Measurements from ENCODE around the gene SNX4.
"Not testable (repeated sequence)": the region's sequence is repeated elsewhere in the genome, so short reads cannot be mapped to it uniquely, and the experiment has no call there.

The SNX4 gene

DNA sequence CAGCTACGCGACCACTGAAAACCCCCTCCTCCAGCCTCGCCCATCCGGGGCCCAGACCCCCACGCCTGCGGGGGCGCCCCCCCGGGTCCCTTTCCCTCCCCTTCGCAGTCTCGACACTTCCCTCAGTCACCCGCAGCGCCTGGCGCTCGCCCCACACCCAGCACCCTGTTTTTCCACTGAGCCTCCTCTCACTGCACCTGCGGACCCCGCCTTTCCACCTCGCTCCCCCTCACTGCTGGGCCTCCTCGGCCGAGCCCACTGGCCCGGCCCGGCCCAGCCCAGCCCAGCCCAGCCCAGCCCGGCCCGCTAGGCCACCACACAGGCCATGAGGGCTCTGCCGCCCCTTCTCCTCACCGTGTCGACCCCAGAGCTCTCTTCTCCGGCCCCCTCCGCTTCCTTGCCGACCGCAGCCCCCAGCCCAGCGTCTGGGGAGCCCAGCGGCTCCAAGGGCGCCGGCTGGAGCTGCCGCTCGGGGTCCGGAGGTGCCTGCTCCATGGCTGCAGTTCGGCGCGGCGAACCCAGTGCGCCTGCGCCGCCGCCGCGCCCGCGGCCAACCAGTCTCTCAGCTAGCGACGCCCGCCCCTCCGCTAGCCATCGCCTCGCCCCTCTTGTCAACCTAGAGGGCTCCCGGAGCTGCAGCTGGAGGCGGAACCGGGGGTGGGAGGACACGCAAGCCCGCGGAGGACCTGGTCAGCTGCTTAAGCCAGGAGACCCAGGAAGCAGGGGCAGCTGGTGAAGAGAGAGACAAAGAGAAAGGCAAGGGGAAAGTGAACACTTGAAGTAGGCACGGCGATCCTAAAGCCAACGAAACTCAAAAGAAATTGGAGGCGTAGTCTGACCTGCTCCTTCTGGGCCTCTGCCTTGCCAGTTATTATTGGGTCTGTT is at the start of gene SNX4:
Gene SNX4, minus strand, starts transcription at position 525 of the 885 bp plus-strand sequence. Its CDS starts 30 bp downstream, at position 495.
- peak; percentile 85 for DNase-seq

DNA sequence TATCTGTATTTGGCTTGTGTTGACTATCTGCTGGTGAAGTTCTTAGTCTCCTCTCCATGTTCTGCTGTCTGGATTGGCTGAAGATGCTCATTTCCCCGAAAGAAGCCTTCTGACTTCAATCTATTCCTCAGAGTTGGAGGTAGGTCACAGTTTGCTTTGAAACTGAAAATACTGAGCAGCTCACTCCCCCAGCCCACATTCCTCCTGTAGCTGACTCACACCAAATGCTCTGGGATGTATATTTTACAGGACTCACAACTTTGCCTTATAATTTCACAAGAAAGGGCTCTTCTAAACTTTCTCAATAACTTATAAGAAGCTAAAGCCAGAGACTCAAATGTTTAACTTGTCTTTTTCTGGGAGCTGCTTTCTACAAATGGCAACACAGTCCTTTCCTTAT is 36.3 kb upstream of the SNX4 start:
- DNase-seq: no peak

DNA sequence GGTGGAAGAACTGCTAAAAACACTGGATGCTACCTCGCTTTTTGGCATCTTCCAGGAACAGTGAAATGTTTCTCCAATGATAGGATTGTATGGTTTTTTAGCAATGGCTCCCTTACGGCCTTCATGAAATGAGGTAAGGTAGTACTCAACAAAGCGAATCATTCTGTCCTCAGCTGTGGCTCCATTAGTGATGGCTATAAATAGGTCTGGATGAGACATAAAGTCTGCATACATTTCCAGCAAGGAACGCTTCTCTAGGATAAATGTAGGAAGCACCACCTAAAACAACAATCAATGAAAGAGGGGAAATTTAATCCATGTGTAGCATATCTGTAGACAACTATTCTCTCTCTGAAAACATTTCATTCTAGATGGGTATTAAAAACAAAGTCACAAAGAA is 32.4 kb upstream of the SNX4 start:
- DNase-seq: no peak

DNA sequence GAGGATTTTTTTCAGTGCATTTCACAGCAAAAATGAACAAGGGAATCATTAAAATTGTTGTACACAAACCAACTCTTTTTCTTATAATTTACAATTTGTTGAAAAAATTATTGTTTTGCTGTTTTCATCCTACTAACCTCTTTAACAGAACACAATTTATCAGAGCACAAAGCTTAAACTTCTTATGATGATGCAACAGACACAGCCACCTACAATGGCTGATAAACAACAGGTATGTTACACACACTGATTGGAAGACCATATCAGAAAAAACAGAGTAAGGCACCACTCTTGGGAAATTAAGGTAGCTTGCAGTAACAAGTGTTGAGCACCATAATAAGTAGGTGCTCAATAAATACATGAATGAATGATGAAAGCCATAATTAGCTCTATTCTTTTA is 8.9 kb upstream of the SNX4 start:
- DNase-seq: no peak

DNA sequence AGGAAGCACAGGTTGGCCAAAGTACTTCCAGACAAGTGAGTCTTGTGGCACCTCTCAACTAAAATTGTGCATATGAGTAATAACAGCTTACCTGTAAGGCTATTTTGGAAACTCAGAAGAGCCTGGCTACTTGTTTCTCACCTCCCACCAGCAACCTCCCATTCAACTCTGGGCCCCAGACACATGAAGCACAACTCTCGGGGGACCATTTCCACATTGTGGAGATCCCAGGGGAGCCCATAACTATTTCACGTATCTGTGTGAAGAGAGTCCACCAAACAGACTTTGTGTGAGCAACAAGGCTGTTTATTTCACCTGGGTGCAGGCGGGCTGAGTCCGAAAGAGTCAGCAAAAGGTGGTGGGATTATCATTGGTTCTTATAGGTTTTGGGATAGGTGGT is 5.2 kb upstream of the SNX4 start:
- no peak for DNase-seq

DNA sequence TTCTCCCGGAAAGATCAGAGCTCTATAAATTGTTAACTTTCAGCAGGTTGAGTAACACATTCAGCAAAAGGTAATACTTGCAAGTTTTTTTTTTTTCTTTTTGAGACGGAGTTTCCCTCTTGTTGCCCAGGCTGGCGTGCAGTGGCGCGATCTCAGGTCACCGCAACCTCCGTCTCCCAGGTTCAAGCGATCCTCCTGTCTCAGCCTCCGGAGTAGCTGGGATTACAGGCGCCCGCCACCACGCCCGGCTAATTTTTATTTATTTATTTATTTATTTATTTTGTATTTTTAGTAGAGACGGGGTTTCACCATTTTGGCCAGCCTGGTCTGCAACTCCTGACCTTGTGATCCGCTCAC is 539 bp upstream of the SNX4 start:
- not testable (repeated sequence) for DNase-seq

DNA sequence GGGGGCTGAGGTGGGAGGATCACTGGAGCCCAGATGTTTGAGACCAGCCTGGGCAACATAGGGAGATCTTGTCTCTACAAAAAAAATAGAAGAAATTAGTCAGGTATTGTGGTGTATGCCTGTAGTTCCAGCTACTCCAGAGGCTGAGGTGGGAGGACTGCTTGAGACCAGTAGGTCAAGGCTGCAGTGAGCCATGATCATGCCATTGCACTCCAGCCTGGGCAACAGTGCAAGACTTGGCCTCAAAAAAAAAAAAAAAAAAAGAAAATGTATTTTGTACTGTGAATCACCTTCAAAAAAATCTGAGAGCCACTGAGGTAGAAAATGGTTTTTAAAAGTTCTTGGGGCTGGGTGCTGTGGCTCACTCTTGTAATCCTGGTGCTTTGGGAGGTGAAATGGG is 4.6 kb downstream of the SNX4 start:
- DNase-seq: no peak

DNA sequence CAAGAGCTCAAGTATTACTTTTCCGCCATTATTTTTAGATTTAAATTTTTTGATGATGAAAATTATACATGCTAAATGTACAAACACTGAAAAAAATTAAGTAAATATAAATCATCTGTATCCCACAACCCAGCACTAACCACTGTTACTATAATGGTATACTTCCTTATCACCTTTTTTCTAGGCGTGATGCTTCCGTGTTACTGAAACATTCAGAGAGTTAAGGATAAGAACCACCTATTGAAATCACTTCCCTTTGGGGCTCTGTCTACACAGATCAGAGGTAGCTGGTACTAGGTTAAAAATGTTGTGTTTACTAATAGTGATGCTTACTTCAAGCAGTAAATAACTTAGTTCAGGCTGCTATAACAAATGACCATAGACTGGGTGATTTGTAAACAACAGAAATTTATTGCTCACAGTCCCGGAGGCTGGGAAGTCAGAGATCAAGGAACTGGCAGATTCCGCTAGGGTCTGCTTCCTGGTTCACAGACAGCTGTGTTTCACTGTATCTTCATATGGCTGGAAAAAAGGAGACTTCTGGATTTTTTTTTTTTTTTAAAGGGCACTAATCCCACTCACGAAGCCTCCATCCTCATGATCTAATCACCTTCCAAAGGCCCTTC is 6.4 kb downstream of the SNX4 start:
- no peak for DNase-seq

DNA sequence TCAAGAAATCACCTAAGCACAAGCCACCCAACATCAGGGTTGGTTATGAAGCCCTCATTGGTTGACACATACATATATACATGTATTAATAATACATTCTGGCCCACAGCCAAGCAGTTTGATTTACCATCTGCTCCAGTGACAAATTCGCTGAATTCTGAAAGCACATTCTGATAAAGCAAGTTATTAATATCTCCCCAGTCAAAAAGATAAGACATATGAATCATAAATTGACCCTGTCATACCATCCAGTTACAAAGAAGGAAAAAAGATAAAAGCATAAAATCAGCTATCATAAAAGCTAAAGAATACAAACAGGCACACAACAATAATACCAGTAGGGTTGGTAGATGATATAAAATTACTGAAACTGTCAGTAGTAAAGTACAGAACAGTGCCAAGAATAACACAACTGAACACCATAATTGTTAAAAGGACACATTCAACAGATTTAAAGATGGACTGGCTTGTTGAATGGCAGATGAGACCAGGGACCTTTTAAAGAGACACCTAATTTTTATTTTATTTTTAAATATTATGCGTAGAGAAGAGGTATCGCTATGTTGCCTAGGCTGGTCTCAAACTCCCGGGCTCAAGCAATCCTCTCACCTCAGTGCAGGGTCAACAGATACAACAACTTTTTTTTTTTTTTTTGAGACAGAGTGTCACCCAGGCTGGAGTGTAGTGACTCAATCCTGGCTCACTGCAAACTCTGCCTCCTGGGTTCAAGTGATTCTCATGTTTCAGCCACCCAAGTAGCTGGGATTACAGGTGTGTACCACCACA is 7.7 kb downstream of the SNX4 start:
- peak; percentile 5 for DNase-seq

DNA sequence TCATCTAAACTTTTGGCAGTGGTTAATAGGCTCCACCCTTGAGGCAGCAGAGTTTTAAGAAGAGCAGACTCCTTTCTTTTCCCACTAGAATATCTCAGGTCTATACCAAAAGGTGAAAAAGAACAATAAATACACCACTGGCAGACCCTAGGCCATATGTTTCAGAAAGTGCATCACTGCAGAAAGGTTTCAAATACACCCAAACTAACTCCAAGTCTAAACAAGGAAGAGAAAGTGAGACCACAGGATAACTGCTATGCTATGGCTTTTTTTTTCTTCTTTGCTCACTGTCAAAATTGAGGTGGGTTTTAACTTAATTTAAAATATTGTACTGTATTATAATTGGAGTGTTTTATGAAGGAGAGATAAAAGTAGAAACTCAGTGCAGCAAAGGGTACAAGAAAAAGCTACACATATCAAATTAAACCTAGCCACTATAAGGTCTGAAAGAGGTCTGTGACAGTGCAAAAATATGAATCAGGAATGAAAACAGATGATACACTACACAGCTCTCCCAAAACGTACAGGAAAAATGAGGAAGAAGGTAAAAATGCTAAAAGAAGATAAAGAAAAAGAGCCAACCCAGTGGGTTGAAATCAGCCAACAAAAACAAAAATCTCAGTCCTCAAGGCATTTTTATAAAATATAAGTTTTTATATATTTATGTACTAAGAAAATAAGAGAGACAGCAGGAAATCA is 8.4 kb downstream of the SNX4 start:
- no peak for DNase-seq

DNA sequence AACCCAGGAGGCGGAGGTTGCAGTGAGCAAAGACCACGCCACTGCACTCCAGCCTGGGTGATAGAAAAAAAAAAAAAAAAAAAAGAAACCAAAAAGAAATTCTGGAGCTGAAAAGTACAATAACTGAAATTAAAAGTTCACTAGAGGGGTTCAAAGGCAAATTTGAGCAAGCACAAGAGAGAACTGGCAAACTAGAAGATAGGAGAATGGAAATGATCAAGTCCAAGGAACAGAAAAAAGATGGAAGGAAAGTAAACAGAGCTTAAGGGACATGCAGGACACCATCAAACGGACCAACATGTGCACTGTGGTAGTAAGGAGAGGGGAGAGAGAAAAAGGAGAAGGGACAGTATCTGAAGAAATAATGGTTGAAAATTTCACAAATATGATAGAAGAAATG is 12.9 kb downstream of the SNX4 start:
- DNase-seq: no peak

DNA sequence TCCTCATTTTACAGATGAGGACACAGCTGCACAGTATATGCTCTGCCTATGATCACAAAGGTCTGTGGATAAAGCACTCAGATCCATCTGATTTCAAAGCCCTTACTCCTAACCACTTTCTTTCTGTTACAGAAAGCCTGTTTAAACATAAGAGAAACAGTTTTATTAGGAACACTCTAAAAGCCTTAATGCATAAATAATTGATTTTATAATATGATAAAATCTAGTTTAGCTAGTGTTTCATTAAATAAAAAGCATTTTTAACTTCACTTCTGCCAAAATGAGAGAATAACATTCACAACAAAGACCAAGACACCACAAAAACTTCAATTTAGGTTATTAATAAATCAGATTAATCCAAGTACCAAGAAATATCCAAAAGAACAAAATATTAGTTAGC is 21.4 kb downstream of the SNX4 start:
- no peak for DNase-seq

DNA sequence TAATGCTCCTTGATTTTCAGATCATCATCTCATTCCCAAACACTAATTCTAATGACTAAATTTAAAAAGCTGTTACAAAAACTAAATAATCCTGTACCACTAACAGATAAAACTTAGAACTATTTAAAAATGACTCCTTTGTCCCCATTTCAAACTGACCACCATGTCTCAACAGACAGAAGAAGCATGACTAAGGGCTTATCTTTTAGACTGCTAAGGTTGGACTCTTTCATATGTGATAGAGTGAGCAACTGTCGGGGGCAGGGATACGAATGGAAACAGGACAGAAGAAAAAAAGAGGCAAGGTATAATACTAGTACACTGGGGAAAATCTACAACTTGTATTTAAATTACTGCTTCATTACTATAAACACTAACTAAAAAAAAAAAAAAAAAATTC is 23.3 kb downstream of the SNX4 start:
- DNase-seq: no peak

DNA sequence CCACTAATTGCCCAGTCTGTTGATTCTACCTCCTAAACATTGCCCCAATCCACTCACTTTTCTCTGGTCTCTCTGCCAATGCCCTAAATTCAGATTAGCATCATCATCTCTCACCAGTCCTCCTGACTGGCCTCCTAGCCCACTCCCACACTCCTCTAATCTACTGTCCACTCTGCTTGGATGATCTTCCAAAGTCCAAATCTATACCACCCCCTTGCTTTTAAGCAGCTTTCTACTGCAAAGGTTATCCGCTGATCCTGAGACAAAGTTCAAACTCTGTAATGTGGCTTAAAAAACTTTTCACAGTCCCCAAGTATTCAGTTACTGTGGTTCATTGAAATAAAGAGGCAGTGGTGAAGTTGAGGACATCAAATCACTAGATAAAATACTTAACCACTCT is 37.6 kb downstream of the SNX4 start:
- no peak for DNase-seq

DNA sequence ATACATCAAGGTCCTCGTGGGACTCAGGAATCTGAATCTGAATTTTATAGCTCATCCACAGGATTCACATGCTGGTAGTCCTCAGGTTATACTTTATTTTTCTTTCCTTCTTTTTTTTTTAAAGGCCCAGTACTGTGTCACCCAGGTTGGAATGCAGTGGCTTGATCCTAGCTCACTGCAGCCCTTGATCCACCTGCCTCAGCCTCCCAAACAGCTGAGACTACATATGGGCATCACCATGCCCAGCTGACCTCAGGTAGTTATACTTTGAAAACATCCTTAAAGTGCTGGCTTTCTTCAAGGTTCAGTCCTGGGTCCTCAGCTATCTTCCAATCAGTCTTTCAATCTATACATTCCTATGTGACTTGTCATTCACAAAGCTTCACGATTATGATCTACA is 38.2 kb downstream of the SNX4 start:
- DNase-seq: no peak

DNA sequence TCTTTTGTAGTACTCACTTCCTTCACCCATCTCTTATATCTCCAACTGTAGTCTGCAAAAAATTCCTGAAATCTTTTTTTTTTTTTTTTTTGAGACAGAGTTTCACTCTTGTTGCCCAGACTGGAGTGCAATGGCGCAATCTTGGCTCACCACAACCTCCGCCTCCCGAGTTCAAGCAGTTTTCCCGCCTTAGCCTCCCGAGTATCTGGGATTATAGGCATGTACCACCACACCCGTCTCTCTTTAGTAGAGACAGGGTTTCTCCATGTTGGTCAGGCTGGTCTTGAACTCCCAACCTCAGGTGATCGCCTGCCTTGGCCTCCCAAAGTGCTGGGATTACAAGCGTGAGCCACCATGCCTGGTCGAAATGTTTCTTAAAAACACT is 38.6 kb downstream of the SNX4 start:
- not testable (repeated sequence) for DNase-seq

DNA sequence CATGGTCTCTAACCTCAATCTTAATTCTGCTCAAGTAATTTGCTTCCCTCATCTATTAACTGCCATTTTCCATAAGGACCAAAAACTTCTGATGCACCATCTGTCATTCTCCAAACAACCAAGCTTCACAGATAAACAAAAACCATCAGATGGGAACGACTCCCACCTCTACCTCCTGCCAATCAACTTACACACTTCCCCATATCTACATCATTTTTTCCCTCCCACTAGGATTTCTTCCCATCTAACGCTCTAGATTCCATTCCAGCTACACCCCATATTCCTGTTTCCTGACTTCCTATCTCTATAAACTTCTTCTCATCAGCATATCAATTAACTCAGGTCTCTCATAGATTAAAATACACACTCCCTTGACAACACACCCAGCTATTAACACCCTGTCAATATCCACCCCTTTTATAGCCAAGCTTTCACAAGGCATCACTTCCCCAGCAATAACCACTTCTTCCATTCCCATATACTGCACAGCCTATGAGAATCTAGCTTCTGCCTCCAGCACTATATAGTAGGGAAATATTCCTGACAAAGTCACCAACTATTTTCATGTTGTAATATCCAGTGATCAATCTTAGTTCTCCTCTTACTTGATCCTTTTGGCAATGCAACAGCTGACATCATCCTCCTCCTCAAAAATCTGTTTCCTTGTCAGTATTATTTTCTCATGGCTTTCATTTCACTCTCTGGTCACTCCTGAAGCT is 39.2 kb downstream of the SNX4 start:
- DNase-seq: no peak

DNA sequence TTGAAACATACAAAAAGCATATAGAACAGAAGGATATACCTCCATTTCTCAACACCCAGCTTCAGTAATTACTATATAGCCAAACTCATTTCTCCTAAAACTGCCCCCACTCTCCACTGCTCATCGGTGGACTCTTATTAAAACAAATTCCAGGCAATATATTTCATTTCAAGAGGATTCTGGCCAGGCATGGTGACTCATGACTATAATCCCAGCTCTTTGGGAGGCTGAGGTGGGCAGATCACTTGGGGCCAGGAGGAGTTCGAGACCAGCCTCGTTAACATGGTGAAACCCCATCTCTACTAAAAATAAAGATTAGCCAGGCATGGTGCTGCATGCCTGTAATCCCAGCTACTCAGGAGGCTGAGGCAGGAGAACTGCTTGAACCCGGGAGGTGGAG is 40.9 kb downstream of the SNX4 start:
- DNase-seq: no peak

DNA sequence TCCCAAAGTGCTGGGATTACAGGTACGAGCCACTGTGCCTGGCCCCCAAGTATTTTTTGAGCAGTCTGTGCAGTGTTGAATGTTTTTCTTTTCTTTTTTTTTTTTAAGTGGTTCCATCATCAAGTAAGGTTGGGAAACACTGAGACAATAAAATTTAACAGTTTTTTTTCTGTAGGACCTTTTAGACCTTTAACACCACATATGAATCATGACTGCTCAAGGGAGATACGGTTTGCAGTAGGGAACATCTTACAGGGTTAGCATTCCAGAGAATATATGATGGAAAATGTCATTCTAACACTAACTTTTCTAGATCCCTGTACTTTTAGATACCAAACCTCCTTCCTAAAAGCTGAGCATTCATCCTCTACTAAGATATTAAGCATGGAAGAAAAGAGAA is 41.7 kb downstream of the SNX4 start:
- no peak for DNase-seq

DNA sequence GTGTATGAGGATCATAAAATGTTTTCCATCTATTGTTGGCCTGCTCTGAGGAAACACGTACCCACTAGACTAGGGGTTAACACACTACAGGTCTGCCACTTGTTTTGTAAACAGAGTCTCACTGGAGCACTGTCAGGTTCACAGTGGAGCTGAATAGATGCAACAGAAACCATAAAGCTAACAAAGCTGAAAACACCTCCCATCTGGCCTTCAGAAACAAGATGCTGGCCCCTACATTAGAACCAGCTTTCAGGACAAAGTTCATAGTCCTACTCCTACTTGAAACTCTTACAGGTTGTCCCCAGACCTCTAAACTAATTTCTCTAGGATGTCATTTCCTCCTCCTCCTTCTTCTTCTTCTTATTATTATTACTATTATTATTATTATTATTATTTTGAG is 42.3 kb downstream of the SNX4 start:
- no peak for DNase-seq

DNA sequence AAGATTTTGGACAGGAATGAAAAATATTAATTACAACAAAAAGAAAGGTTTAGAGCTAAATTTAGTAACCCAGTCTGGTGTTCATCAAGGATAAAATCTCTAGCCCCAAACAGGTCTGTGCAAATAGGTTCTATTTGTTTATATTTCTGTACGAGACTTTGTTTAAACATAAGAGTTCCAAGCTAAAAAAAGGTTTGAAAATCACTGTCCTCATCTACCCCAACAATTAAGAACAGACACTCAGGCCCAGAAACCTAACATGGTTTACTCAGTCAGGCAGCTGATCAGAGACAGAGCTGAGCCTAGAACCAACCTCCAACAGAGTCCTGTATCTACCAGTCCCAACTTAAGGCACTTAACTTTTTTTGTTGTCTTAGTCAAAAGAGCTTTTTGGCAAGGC is 49.3 kb downstream of the SNX4 start:
- no peak for DNase-seq

DNA sequence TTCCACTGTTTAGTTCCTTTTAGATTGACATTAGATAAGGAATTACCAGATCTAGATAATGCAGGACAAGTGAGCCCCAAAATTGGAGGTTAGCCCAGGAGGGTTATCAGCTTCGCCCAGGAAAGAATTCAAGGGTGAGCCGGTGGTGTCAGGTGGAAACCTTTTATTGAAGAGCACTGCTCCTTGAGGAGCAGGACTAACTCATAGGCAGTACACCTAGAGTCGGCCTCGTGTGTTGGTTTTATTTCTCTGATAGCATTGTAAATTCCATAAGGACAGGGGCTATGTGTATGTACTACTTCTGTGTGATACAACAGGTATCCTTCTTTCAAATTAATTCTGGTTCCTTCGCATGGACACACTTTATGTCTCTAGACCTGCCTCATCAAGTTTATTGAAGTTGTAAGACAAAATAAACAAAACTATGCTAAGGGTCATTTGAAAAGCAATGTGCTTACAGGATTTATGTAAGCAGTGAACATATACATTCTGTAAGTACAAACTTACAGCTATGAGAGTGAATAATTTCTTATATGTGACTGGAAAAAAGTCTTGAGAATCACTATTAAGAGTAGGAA is 57.2 kb downstream of the SNX4 start:
- no peak for DNase-seq
